DND-41 (cell line): ENCODE data around the gene ESR1.

Source experiments
- EZH2 ChIP-seq: IDR thresholded peaks from 3 replicates; pipeline ENCODE4 v1.6.1; 2012; ENCODE audit warnings: borderline replicate concordance, low read depth, mild to moderate bottlenecking, moderate library complexity, low read length, inconsistent platforms; ENCODE audit not compliant: severe bottlenecking
- TF ChIP-seq, protein P1 (sequence below): IDR thresholded peaks from 2 replicates; pipeline ENCODE4 v1.5.1; 2012; ENCODE audit warnings: borderline replicate concordance, low read length, moderate library complexity, mild to moderate bottlenecking; ENCODE audit not compliant: poor library complexity, severe bottlenecking; ENCODE audit errors: extremely low read depth

DNA sequence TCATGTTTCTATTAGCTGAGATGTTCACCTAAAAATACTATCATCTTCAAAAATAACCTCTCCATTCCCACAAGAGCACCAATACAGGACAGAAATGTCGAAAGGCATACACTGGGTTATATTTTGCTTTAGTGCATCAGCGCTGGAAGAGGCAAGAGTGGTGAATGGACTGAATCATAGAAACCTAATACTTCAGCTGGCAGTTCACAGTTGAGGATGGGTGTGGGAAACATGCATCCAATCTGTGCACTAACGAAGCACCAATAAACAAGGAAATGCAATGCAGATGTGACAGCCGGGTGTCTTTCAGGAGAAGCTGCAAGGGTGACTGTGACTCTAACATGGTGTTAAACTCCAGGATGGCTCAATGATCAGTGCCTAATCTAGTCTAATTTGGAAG lies 365.8 kb downstream of the ESR1 start:
- TF ChIP-seq, protein P1, sequence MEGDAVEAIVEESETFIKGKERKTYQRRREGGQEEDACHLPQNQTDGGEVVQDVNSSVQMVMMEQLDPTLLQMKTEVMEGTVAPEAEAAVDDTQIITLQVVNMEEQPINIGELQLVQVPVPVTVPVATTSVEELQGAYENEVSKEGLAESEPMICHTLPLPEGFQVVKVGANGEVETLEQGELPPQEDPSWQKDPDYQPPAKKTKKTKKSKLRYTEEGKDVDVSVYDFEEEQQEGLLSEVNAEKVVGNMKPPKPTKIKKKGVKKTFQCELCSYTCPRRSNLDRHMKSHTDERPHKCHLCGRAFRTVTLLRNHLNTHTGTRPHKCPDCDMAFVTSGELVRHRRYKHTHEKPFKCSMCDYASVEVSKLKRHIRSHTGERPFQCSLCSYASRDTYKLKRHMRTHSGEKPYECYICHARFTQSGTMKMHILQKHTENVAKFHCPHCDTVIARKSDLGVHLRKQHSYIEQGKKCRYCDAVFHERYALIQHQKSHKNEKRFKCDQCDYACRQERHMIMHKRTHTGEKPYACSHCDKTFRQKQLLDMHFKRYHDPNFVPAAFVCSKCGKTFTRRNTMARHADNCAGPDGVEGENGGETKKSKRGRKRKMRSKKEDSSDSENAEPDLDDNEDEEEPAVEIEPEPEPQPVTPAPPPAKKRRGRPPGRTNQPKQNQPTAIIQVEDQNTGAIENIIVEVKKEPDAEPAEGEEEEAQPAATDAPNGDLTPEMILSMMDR = no peak
- no peak for TF ChIP-seq EZH2
